Activated CD4-positive, CD25-positive, alpha-beta regulatory T cell treated with anti-CD3 and anti-CD28 coated beads, Interleukin-2, amount 50 U/mL, for 16 hours (primary cell): ENCODE data around the gene RBM5.

ENCODE experiments used
- DNase-seq: peaks from one replicate; pipeline ENCODE4 v3.0.0-alpha.2; 2020; ENCODE audit warnings: low read depth, low spot score

Gene RBM5

DNA sequence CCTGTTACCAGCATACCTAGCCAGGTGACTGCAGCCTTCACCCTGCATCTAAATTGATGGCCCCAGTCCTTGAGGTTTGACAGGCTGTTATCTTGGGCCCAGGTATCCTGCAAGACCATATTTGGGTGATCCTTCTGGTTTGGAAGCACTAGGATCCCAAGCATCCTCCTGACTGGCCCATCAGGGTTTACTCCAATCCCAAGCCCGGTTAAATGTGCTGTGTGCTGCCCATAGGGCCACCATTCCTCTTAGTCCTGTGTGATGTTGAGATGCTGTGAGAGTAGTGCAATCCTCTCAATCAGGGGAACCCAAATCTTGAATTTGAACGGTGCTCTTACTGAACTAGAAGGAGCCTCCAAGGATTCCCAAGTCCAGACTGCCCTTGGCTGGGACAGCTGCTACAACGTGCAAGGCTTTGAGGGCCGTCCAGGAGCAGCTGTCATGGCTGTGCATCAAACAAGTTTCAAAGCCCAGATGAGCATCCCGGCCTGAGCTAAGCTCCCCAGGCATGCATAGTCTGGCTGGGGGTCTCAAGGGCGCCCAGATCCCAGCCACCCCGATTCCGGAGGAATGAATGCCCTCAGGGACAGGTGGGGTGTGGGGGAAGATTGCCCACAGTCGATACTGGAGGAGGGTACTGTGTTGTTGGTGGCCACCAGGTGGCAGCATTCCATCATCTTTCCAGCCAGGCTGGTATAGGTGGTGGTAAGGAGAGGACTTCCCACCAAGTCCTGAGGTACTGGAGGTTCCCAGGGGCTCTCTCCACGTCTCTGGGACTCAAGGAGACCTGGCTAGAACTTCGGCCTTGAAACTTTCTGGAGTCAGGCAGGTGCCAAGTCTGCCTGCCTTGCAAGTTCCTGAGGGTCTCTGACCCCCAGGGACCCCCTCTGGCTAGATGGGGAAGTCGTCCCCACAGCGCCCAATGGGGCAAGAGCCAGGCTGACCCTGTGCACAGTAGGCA lies 32.6 kb downstream of the RBM5 start:
- peak; percentile 30 for DNase-seq

DNA sequence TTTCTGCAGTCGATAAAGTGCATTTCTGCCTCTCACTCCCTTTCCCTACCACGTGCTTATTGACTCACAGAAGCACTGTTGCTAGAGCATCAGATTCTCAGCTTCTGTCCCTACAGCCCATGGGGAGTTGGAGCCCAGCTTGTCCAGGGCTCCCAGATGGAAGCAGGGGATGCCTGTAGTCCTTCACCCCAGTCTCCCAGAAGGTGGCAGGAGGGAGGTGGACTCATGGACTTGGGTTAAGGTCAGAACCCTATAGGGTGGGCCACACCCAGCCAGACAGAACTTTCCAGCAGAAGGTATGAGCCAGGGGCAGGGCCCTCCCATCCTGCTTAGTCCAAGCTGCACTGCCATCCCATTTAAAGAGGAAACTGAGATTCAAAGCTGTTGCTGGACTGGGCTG lies 33.4 kb downstream of the RBM5 start:
- no peak for DNase-seq

DNA sequence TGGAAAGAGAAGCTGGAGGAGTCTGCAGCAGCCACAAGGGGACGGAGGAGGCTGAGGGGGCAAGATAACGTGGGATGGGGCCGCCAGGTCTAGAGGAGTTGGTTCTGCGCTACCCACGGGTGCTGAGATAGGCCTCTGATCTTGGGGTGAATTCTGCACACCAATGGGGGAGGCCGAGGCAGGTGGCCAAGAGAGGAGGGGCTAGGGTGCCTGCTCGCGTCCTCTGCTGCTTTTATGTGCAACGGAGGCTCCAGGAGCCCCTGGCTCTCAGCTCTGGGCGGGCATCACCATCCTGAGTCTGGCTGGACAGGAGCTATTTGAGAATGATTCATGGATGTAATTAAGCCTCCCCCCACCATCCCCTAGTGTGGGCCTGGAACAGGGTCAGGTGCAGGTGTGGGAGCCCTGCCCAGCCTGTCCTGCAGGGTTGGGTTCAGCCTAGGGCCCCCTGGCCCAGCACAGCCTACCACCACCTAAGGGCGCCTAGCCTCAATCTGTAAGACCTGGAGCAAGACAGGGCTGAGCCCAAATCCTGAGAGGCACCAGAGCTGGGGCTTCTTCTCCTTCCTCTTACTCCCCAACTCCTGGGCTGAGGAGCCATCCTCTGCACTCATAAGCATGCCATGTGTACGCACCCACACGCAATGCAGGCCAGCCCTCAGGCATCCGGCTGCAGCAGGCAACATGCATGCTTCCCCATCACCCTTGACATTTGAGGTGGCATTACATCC lies 34.1 kb downstream of the RBM5 start:
- DNase-seq, result no peak

DNA sequence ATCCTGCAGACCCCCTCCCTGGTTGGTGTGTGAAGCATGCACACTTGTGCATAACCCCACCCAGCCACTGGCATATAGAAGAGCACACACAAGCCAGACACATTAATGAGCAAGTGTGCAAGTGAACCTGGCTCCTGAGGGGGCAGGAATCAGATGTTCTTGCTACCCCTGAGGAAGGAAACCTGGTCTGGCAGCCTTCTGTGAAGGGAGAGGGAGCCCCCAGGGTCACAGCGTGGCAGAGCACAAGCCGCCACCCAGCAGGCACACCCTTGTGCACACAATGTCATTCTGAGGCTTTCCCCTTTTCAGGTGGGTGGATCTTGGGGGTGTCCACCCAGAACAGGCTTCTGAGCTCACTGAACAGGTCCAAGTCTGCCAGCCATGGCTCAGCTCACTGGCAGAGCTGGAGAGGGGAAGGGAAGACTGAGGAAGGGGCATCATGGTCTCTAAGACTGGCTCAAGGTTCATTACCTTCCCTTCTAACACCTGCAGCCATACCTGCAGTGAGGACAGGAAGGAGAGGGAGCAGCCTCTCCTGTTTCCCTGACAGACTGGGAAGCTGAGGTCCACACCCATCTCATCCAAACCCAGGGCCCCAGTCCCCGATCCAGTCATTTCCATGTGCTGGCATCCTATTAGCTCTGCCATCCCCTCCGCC lies 34.8 kb downstream of the RBM5 start:
- no peak for DNase-seq

DNA sequence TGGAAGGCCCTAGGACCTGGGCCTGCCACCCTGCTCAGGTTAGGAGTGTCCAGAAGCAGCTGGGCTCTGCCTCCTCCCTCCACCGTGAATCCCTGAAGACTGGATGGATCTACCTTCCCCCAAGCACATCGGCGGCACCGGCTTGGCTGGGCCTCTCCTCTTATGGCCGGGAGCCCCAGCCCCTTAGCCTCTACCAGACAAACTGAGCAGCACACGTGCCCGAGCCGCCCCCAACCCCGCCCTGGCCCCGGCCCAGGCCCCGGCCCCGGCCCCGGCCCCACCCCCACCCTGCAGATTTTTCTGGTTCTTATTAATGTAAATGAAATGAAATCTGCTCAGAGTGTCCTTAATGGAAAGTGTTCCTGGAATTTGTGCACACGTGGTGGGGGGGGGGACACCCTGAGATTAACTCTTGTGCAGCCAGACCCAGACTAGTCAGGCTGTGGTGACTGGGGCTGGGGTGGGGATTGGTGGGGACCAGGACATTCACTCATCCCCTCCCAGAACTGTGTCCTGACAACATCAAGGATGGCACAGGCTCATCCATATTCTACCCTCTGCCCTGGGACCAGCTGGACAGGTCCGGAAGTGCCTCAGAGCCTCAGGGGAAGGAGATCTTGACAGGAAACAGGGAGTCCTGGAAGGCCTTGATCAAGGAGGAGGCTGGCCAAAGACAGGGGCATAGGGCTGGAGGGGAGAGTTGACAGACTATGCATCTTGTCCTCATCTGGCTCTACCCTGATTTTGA lies 35.5 kb downstream of the RBM5 start:
- no peak for DNase-seq

DNA sequence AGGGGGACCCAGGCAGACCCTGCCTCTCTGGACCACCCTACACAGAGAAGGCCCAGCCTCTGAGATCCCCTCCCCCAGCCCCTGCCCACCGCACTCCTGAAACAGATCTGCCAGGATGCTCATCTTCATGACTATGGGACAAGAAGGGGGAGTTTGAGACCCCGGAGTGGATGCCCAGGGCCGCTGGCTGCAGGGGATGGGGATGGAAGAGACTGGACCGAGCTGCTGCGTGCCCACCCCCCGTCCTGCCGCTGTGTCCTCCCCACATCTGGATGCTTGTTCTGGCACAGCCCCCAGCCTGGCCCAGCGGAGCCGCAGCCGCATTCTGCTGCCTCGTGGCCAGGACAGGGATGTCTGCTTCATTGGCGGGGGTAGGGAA lies 36.1 kb downstream of the RBM5 start:
- no peak for DNase-seq

DNA sequence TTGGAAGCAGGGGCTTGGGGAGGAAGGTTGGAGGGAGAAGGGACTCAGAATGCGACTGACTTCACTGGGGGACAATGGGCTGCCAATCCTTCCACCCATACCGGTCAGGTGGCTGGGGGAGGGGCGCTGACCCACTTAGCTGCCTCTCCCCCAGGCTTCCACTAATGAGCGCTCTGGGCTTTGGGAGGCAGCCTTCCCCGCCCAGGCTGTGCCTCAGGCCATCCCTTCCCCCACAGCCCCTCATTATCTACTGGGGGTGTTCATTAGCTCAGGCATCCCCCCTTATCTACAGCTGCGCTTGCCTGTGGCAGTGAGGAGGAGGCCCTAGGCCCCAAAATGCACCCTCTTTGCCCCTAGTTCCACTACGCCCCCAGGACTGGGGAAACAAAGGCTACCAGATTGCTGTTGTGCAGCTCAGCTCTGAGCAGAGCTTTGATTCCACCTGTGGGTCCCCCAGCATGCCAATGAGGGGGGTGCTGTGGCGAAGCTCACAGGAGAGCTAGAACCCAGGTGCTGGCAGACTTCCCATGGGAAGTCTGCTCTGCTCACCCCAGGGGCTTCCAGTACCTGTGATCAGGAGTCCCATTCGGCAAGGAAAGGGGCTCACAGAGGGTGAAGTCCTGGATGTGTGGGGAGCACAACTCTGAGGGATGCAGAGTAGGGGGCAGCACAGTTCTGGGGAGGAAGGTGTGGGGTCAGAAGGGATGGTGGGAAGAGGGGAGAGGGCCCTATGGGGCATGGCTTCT lies 37.0 kb downstream of the RBM5 start:
- DNase-seq, result no peak

DNA sequence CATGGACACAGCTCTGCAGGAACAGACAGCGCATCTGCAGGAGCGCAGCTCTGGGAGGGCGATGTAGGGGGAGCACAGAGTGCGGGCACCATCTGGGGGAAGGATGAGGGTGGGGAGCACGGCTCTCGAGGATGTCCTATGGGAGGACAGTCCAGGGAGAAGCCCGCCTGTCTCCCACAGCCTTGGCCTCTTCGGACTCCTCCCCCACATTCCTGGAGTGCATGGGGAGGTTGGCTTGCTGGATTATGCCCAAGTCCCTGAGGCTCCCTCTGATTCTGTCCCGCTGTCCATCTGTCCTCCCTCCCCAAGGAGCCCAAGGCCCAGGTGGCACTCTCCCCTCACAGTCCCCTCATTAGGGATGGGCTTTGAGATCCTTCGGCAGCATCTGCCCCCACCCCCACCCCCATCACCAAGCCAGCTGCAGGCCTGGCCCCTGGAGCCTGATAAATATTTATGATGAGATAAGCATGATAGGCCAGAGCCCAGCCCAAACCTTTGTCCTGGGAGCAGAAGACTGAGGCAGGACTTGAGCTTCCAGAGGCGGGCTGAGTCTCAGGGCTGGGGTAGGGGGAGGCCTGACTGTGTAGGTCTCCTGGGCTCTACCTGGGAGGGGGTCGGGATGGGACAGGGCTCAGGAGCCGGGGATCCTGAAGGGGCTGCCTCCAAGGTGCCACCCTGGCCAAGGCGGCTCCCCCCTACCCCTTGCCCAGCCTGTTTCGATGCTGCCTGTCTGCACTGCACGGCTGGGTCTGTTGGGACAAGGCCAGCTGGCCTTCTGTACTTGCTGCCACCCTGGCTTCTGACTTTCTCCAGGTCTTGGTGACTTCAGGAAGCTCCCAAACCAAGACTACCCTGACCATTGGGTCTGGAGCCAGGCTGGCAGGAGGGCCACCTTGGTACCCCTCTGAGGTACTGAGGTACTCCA lies 37.8 kb downstream of the RBM5 start:
- no peak for DNase-seq

DNA sequence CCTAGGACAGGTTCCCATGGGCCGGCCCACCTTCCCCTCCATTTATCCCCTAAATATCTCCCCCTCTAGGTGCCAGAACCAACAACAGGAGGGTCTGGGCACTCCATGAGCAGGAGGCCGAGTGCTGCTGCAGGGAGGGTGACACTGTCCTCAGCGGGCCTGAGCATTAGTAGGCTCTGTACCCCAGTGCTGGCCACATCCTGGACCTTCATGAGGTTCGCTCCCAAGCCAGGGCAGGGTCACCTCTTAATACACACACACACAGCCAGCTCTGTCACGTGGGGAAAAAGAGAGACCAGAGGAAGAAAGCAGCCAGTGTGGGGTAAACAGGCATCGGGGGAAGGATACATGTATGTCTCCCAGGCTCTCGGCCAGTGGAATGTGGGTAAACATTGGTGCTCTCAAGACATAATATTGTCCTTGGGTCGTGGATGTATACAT lies 38.6 kb downstream of the RBM5 start:
- DNase-seq, result no peak

DNA sequence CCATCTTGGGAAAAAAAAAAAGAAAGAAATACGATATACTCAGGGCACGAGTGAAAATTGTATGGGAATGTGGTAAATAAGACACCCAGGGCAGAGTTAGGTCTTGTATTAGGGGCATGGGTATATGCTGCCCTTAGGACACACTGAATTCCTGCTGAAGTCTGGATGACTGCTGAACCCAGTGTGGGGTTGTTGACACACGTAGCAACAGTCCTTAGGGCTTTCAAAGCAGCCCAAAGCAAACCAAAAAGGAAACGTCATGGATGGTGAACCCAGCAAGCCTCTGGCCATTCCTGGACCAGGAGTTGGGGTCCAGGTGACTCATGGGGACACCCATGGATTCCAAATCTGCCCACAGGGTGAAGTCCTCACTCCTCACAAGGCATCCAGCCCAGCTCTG lies 39.3 kb downstream of the RBM5 start:
- DNase-seq, result no peak

DNA sequence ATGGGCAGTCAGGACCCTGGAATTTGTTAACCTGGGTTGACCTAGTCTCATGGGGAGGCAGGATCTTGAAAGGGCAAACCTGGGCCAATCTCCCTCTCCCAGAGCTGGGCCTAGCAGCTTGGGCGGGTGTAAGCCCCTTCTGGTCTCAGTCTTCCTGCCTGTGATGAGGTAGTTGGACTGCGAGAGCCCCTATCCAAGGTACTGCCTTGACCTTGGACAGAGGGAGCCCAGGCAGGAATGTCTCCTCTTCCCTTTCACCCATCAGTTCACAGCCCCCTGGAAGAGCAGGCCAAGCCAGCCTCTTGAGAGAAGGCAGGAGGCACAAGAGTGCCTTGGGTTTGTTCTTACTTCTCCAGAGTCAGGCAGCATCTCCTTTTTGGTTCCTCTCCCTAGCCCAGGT lies 41.7 kb downstream of the RBM5 start:
- no peak for DNase-seq

DNA sequence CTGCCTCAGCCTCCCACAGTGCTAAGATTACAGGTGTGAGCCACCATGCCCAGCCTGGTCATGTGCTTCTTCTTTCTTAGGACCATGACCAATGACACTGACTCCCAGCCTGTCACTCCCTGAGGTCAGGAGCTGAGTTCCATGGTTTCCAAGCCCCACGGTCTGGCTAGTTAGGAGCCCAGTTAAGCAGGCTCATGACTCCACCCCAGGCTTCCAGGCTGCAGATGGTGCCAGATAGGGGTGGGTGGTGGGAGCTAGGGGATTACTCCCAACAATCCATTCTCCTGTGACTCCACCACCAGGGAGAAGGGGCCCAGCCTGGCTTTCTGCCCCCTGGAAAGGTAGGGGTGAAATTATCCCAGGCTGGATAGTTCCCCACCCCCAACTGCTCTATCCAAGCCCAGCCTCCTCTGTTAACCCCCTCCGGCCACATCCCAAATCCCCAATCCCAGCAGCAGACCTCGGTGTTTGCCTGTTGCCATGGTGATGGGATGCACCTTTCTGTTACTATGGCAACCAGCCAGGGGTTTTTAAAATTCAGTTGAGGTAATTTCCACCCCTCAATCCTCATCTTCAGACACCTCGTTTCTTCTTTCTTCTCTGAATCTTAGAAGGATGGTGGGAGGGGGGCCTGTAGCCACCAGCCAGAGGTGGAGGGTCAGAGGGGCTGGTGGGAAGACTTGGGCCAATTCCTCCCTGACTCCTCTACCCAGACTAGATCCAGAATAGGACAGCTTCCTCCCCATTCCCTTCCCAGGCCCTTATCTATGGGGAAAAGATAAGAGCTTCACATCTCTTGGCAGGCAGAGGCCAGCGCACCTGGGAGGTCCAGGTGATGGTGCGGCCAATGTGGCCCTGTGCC lies 43.9 kb downstream of the RBM5 start:
- DNase-seq, result no peak

DNA sequence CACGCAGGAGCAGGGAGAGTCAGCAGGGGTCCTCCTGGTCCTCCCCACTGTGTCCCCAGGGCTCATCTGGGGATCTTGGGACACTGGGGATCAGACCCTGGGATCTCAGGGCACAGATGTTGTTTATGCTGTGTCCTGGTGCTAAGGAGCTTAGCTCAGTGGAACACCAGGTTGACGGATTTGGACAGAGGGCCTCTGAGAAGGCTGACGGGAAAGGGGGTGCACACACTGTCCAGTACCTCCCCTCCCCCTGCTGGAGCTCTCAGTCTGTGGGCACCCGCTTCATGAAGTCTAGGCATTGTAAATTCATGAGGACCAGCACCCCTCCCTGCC lies 44.5 kb downstream of the RBM5 start:
- no peak for DNase-seq

DNA sequence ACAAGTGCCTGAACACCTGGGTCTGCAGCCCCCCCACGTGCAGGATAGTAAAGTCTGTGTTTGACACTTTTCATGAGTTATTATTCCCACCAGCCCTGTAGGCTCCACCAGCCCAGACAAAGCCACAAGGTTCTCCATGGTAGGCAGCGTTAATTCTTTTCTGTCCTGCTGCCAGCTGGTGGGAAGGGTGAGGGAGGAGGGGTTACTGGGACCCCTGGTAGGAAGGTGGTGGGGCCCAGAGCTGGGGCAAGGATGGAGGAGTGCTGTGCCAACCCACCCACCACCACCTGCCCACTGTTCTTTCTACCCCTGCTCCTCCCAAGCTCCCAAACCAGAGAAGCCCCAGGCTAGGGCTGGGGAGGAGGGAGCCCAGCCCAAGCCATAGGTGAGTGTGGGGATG lies 45.6 kb downstream of the RBM5 start:
- DNase-seq, result no peak

DNA sequence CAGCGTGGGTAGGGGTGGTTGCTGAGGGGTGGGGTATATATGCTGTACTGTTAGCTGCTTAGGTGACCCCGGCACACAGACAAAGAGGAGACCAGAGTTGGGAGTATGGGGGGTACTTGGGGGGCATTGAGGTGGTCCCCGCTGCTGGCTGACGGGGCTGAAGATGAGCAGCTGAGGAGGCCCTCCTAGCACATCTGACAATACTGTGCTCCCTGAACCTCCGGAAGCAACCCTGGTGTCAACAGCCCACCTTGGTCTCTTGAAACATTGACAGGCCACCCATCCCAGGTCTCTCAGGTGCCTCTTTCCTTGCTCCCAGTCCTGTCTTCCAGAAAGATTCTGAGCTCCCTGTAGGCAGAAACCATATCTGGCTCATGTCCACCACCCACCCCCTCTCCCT lies 47.2 kb downstream of the RBM5 start:
- no peak for DNase-seq

DNA sequence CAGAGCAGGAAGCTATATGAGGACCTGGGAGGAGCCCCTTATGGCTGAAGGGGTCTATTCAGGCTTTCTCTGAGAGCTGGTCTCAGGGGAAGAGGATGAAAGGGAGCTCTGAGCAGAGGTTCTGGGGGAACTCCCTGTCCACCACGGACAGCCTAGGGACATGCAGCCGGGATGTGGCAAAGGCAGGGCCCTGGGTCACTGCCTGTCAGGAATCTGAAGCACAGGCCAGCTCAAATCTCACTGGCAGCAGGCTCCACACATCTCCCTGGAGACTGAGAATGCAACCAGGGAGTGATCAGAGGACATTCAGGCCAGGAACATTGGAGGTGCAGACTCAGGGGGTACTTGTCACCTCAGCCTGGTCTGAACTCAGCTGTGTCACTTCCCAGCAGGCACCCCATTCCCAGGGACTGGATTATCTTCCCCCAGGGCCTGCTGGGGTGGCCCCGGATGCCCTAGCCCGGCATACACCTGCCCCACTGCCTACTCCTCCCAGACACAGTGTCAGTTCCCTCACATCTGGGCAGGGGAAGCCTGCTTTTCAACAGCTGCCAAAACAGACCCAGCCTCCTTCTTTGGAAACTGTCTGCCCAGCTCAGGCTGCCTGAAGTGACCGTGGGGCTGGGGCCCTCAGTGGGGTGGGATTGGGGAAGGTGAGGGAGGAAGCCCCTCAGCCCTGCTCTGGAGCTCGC lies 48.1 kb downstream of the RBM5 start:
- DNase-seq, result no peak

DNA sequence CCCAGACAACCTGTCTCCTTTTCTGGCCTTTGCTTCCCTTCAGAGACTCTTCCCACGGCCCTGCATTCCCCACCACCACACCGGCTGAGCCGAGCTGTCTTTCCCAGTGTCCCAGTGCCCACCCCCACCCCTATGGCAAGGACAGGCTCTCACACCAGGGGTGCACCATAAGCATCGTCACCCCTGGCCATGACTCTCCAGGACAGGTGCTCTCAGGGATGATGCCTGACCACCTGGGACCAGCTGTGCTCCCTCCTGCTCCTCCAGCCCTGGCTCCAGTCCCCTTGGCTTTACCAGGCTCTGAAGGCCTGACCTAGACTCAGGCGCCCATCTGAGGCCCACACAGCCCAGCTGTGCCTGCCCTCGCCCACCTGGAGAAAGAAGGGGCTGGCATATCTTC lies 48.8 kb downstream of the RBM5 start:
- no peak for DNase-seq
